Body of pancreas (tissue), 4 donors: ENCODE data around the gene HELT. TPM values are rescaled to one million over a fixed set of nuclear protein-coding genes. Genes with fewer than 3 reads are reported as not detected.
"Not testable (repeated sequence)": the region's sequence is repeated elsewhere in the genome, so short reads cannot be mapped to it uniquely, and the experiment has no call there.

Source experiments
- ATAC-seq: fragments of 150-250 bp; one replicate; pipeline ENCODE4 v1.9.1; 2016
- DNase-seq, 4 donors: peaks; one replicate each; pipeline ENCODE4 v3.0.0-alpha.2; 2019
- H3K27ac ChIP-seq, 4 donors: fragments of 200-600 bp; sonication (generic); 1 replicate in 3 of 4; 2 replicates in 1 of 4; pipeline versions ENCODE4 v1.5.1 to v1.6.1; 2016 to 2019; ENCODE audit warnings: mild to moderate bottlenecking in 1 of 4, mixed read lengths in 1 of 4, moderate library complexity in 1 of 4
- H3K27me3 ChIP-seq, 2 donors: fragments of 200-600 bp; sonication (generic); one replicate each; pipeline ENCODE4 v1.6.0; 2016; ENCODE audit warnings: mild to moderate bottlenecking in 1 of 2
- H3K36me3 ChIP-seq, 2 donors: fragments of 200-600 bp; sonication (generic); replicated peaks in 1 of 2; 2 replicates each; pipeline ENCODE4 v1.5.1; 2016; ENCODE audit warnings: low read depth in 2 of 2; ENCODE audit not compliant: insufficient read depth in 1 of 2
- H3K4me1 ChIP-seq: fragments of 200-600 bp; sonication (generic); one replicate; pipeline ENCODE4 v1.6.0; 2016
- H3K4me3 ChIP-seq, 2 donors: fragments of 200-600 bp; sonication (generic); 1 replicate in 1 of 2; 2 replicates in 1 of 2; pipeline ENCODE4 v1.5.1; 2016 to 2019
- H3K9me3 ChIP-seq, 3 donors: fragments of 200-600 bp; sonication (generic); 1 replicate in 2 of 3; 2 replicates in 1 of 3; pipeline ENCODE4 v1.5.1; 2016
- CTCF ChIP-seq, 7 experiments: fragments of 450-650 bp in 4 of 7; fragments of 200-600 bp in 3 of 7; sonication (generic) in 3 of 7; IDR thresholded peaks; one replicate each; pipeline ENCODE4 v1.5.1; 2016 to 2019; ENCODE audit warnings: antibody characterized with exemption in 7 of 7
- POLR2A ChIP-seq, 3 donors: fragments of 450-650 bp; IDR thresholded peaks; one replicate each; pipeline ENCODE4 v1.6.1; 2016; ENCODE audit warnings: antibody characterized with exemption in 3 of 3, mild to moderate bottlenecking in 2 of 3
- WGBS, 2 donors: methylation state at CpG; one replicate each; pipeline ENCODE4 v1.1.5; 2017; 5-methylcytosine and 5-hydroxymethylcytosine counted together
- intact Hi-C: fragments of 100-400 bp; cut with DNase I; formaldehyde crosslinking; loops from one replicate; pipeline ENCODE4 v1.15.1; 2023
- total RNA-seq, 2 donors: library from RNA; depleted of rRNA; stranded (reverse); fragments of >200 nt; gene quantifications; one replicate each; pipeline ENCODE4 v1.1.0, GENCODE V29; 2016

The HELT gene
- total RNA-seq, 2 donors from 2014 or later, result not detected

GRCh38 chr4:185039508-185040273 lies 21.4 kb downstream of the HELT start:
- H3K27ac ChIP-seq, result no peak overlapping the region
- peak; percentile 72 to 90 (median 86) for TF ChIP-seq CTCF (IDR thresholded peaks at IDR 0.05)
- no peak for TF ChIP-seq POLR2A (IDR thresholded peaks at IDR 0.05)
- 7% methylated on average over 15 of the region's 15 CpGs for WGBS, 2 donors
- no peaks in the 10 kb centered on the region for H3K36me3 ChIP-seq
- peak; percentile 88 for ATAC-seq
- intact Hi-C loops, result loop anchor here (5.0 to 10.0 kb wide), 2 partner anchors 55 to 93 kb away; no protein-coding TSS in a partner anchor
- peak; percentile 52 to 71 (median 66) for DNase-seq
- peaks cover 6% of the 10 kb centered on the region for H3K4me1 ChIP-seq
- H3K27me3 ChIP-seq, result no peaks in the 10 kb centered on the region
- no peak overlapping the region for H3K4me3 ChIP-seq
- H3K9me3 ChIP-seq, result no peaks in the 10 kb centered on the region

GRCh38 chr4:185040523-185040922 lies 22.2 kb downstream of the HELT start:
- WGBS, 2 donors, result 71 to 72% methylated on average over 3 to 5 of the region's 5 CpGs
- Histone ChIP-seq H3K4me3 (no peak overlapping the region), H3K4me1 (peaks cover 6% of the 10 kb centered on the region), H3K36me3 (no peaks in the 10 kb centered on the region), H3K9me3 (no peaks in the 10 kb centered on the region), H3K27me3 (no peaks in the 10 kb centered on the region), H3K27ac (no peak overlapping the region)
- DNase-seq, result no peak
- ATAC-seq, result no peak
- TF ChIP-seq CTCF (IDR thresholded peaks at IDR 0.05) (no peak), POLR2A (IDR thresholded peaks at IDR 0.05) (no peak)
- intact Hi-C loops, result loop anchor here (10.0 kb wide), 1 partner anchor 54 kb away; no protein-coding TSS in a partner anchor

GRCh38 chr4:185050286-185050685 lies 32.0 kb downstream of the HELT start:
- H3K27me3 ChIP-seq, DNase-seq, ATAC-seq, H3K9me3 ChIP-seq, H3K4me3 ChIP-seq, H3K4me1 ChIP-seq, H3K36me3 ChIP-seq, intact Hi-C loops, H3K27ac ChIP-seq: not testable (repeated sequence)
- 72 to 84% methylated on average over 6 of the region's 6 CpGs for WGBS, 2 donors

- H3K27ac ChIP-seq, H3K4me1 ChIP-seq, H3K9me3 ChIP-seq, DNase-seq, H3K27me3 ChIP-seq, ATAC-seq, H3K4me3 ChIP-seq, H3K36me3 ChIP-seq, intact Hi-C loops: not testable (repeated sequence)
- WGBS, 2 donors, result 87 to 90% methylated on average over 5 of the region's 5 CpGs
Measured at GRCh38 chr4:185051283-185051682, 33.0 kb downstream of the HELT start.

GRCh38 chr4:185053746-185054145 lies 35.5 kb downstream of the HELT start:
- Histone ChIP-seq H3K27ac (no peak overlapping the region), H3K4me1 (no peaks in the 10 kb centered on the region), H3K9me3 (peaks cover 0 to 3% (median 0%) of the 10 kb centered on the region in 3 donors), H3K36me3 (no peaks in the 10 kb centered on the region), H3K4me3 (no peak overlapping the region), H3K27me3 (no peaks in the 10 kb centered on the region)
- TF ChIP-seq CTCF (IDR thresholded peaks at IDR 0.05), result no peak
- no peak for TF ChIP-seq POLR2A (IDR thresholded peaks at IDR 0.05)
- 94 to 95% methylated on average over 14 of the region's 14 CpGs for WGBS, 2 donors
- ATAC-seq (no peak), DNase-seq (no peak)
- intact Hi-C loops, result no loop called here

- ATAC-seq, result no peak
- intact Hi-C loops, result no loop called here
- Histone ChIP-seq H3K4me3 (no peak overlapping the region), H3K27ac (no peak overlapping the region), H3K4me1 (no peaks in the 10 kb centered on the region), H3K9me3 (peaks cover 0 to 3% (median 0%) of the 10 kb centered on the region in 3 donors), H3K36me3 (no peaks in the 10 kb centered on the region), H3K27me3 (no peaks in the 10 kb centered on the region)
- DNase-seq, result no peak
- TF ChIP-seq POLR2A (IDR thresholded peaks at IDR 0.05) (no peak), CTCF (IDR thresholded peaks at IDR 0.05) (no peak)
- WGBS, 2 donors, result 69 to 75% methylated on average over 5 of the region's 5 CpGs
Measured at GRCh38 chr4:185054272-185054671, 36.0 kb downstream of the HELT start.
